ENCODE data around the gene PML. TPM values are rescaled to one million over a fixed set of nuclear protein-coding genes. Genes with fewer than 3 reads are reported as not detected.

PML gene
- total and polyA plus RNA-seq, 9 of the 15 experiments (the other 6 are each of a cell fraction or from before 2014, with no cell fraction given) = 5.0 to 50.7 (median 10.1) TPM

DNA sequence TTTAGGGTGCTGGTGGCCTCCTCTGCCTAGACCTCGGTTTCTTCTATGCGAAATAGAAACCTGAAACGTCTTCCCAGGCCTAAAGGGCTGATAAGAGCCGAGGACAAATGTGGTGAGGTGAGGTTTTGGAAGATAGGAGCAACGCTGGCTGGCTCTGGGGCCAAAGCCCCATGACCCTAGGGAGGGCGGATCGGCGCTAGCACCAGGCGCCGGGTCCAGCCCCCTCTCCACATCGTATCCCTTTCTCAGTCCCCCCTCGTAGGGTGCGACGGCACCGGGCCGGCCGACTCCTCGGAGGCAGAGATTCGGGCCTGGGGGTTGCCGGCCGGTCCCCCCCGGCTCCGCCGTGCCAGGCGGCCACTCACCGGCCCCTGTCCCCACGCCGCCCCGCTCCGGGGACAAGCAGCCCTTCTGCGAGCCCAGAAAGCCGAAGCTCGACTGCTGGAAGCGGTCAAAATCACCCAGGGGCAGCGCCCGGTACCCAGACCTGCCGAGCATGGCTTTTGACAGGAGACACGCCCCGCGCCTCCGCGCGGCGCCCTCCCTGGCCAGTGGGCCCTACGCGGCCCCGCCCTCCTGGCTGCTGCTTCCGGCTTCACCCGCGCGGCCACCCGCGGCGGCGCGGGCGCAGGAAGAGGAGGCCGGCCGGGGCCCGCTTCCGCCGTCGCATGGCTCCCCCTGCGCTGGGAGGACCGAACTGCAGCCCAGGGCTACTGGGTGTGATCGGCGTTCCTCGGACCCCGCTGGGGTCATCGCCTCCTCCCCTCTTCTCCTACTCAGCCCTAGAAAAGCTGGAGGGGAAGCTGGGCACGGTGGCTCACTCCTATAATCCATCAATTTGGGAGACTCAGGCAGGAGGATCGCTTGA is 2.6 kb upstream of the PML start, which contains the start of gene STOML1 (continued):
- TF ChIP-seq, protein P1, sequence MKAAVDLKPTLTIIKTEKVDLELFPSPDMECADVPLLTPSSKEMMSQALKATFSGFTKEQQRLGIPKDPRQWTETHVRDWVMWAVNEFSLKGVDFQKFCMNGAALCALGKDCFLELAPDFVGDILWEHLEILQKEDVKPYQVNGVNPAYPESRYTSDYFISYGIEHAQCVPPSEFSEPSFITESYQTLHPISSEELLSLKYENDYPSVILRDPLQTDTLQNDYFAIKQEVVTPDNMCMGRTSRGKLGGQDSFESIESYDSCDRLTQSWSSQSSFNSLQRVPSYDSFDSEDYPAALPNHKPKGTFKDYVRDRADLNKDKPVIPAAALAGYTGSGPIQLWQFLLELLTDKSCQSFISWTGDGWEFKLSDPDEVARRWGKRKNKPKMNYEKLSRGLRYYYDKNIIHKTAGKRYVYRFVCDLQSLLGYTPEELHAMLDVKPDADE (conservative IDR thresholded peaks at IDR 0.05; ENCODE audit: control insufficient read depth, low read depth, low read length) = peak; percentile 97
- TF ChIP-seq MYC (IDR thresholded peaks at IDR 0.05; ENCODE audit: low read depth, low read length) (peak; percentile 86), MYC (CRISPR knock-in tag; IDR thresholded peaks at IDR 0.05; ENCODE audit: borderline replicate concordance, low read depth) (no peak), MAFF (IDR thresholded peaks at IDR 0.05; ENCODE audit: low read length) (no peak), YBX1 (IDR thresholded peaks at IDR 0.05) (no peak), TRIM28 (IDR thresholded peaks at IDR 0.05) (no peak), GATA2 (CRISPR knock-in tag; IDR thresholded peaks at IDR 0.05) (peak; percentile 74), MED1 (CRISPR knock-in tag; IDR thresholded peaks at IDR 0.05; ENCODE audit: borderline replicate concordance) (no peak), PCBP1 (IDR thresholded peaks at IDR 0.05; ENCODE audit: low read depth, low read length, poor library complexity, severe bottlenecking) (peak; percentile 65), ZFX (CRISPR knock-in tag; IDR thresholded peaks at IDR 0.05) (peak; percentile 75), XRCC5 (IDR thresholded peaks at IDR 0.05; ENCODE audit: low read depth, low read length) (peak; percentile 31; the same call in 1 of the 2 replicates), SP2 (IDR thresholded peaks at IDR 0.05; ENCODE audit: extremely low read depth, low read depth, low read length, poor library complexity, severe bottlenecking) (peak; percentile 87), SIX5 (IDR thresholded peaks at IDR 0.05; ENCODE audit: borderline replicate concordance in 1 of 2, insufficient read depth in 1 of 2, low read depth in 1 of 2, low read length in 2 of 2) (no peak)
- TF ChIP-seq, protein P2, sequence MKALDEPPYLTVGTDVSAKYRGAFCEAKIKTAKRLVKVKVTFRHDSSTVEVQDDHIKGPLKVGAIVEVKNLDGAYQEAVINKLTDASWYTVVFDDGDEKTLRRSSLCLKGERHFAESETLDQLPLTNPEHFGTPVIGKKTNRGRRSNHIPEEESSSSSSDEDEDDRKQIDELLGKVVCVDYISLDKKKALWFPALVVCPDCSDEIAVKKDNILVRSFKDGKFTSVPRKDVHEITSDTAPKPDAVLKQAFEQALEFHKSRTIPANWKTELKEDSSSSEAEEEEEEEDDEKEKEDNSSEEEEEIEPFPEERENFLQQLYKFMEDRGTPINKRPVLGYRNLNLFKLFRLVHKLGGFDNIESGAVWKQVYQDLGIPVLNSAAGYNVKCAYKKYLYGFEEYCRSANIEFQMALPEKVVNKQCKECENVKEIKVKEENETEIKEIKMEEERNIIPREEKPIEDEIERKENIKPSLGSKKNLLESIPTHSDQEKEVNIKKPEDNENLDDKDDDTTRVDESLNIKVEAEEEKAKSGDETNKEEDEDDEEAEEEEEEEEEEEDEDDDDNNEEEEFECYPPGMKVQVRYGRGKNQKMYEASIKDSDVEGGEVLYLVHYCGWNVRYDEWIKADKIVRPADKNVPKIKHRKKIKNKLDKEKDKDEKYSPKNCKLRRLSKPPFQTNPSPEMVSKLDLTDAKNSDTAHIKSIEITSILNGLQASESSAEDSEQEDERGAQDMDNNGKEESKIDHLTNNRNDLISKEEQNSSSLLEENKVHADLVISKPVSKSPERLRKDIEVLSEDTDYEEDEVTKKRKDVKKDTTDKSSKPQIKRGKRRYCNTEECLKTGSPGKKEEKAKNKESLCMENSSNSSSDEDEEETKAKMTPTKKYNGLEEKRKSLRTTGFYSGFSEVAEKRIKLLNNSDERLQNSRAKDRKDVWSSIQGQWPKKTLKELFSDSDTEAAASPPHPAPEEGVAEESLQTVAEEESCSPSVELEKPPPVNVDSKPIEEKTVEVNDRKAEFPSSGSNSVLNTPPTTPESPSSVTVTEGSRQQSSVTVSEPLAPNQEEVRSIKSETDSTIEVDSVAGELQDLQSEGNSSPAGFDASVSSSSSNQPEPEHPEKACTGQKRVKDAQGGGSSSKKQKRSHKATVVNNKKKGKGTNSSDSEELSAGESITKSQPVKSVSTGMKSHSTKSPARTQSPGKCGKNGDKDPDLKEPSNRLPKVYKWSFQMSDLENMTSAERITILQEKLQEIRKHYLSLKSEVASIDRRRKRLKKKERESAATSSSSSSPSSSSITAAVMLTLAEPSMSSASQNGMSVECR (CRISPR knock-in tag; IDR thresholded peaks at IDR 0.05) = peak; percentile 83
- TF ChIP-seq, protein P3, sequence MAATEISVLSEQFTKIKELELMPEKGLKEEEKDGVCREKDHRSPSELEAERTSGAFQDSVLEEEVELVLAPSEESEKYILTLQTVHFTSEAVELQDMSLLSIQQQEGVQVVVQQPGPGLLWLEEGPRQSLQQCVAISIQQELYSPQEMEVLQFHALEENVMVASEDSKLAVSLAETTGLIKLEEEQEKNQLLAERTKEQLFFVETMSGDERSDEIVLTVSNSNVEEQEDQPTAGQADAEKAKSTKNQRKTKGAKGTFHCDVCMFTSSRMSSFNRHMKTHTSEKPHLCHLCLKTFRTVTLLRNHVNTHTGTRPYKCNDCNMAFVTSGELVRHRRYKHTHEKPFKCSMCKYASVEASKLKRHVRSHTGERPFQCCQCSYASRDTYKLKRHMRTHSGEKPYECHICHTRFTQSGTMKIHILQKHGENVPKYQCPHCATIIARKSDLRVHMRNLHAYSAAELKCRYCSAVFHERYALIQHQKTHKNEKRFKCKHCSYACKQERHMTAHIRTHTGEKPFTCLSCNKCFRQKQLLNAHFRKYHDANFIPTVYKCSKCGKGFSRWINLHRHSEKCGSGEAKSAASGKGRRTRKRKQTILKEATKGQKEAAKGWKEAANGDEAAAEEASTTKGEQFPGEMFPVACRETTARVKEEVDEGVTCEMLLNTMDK (IDR thresholded peaks at IDR 0.05; ENCODE audit: borderline replicate concordance, insufficient read depth, low read depth, low read length, poor library complexity, severe bottlenecking) = peak; percentile 72
- TF ChIP-seq, protein P4, sequence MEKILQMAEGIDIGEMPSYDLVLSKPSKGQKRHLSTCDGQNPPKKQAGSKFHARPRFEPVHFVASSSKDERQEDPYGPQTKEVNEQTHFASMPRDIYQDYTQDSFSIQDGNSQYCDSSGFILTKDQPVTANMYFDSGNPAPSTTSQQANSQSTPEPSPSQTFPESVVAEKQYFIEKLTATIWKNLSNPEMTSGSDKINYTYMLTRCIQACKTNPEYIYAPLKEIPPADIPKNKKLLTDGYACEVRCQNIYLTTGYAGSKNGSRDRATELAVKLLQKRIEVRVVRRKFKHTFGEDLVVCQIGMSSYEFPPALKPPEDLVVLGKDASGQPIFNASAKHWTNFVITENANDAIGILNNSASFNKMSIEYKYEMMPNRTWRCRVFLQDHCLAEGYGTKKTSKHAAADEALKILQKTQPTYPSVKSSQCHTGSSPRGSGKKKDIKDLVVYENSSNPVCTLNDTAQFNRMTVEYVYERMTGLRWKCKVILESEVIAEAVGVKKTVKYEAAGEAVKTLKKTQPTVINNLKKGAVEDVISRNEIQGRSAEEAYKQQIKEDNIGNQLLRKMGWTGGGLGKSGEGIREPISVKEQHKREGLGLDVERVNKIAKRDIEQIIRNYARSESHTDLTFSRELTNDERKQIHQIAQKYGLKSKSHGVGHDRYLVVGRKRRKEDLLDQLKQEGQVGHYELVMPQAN (IDR thresholded peaks at IDR 0.05; ENCODE audit: borderline replicate concordance) = peak; percentile 93

Measured in K562 (cell line).